Dedifferentiated amniotic fluid mesenchymal stem cell (primary cell): Measurements from ENCODE around the gene EIF3B.
"Not testable (repeated sequence)": the region's sequence is repeated elsewhere in the genome, so short reads cannot be mapped to it uniquely, and the experiment has no call there.

ENCODE experiments used
- DNase-seq: peaks from one replicate; pipeline ENCODE4 v3.0.0-alpha.2; 2016; ENCODE audit errors: extremely low spot score

Gene EIF3B

DNA sequence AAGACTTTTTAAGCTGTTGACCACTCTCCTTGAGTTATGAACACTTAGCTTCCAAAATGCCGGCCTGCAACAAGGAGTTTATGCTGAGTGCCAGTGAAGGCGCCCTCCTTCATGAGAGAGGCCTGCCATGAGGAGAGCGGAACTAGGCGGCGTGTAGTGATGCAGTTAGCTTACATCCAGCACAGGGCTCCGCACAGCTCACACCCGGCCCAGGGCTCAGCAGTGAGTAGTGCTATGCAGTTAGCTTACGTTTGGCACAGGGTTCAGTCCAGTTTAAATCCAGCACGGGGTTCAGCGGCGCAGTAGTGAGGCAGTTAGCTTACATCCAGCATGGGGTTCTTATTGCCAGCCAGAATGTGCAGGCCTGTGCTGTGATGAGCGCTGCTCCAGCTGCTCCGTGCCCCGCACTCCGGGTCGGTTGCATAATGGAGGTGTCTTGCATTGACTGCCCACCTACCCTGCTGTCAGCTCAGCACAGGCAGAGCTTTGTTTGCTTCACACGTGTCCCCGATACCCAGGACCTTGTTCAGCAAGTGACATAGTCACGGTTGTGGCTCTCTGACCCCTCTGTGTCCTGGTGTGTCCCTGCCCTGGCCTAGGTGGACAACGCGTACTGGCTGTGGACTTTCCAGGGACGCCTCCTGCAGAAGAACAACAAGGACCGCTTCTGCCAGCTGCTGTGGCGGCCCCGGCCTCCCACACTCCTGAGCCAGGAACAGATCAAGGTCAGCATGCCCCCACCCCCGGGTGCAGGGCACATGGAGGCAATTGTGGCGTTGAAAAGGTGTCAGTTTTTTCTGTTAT, 21.9 kb downstream of the EIF3B start:
- no peak for DNase-seq

DNA sequence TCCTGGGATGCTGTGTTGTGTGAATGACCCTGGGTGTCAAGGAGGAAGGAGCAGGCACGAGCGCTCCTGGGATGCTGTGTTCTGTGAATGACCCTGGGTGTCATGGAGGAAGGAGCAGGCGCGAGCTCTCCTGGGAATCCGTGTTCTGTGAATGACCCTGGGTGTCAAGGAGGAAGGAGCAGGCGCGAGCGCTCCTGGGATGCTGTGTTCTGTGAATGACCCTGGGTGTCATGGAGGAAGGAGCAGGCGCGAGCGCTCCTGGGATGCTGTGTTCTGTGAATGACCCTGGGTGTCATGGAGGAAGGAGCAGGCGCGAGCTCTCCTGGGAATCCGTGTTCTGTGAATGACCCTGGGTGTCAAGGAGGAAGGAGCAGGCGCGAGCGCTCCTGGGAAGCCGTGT, 22.9 kb downstream of the EIF3B start:
- DNase-seq, result not testable (repeated sequence)

DNA sequence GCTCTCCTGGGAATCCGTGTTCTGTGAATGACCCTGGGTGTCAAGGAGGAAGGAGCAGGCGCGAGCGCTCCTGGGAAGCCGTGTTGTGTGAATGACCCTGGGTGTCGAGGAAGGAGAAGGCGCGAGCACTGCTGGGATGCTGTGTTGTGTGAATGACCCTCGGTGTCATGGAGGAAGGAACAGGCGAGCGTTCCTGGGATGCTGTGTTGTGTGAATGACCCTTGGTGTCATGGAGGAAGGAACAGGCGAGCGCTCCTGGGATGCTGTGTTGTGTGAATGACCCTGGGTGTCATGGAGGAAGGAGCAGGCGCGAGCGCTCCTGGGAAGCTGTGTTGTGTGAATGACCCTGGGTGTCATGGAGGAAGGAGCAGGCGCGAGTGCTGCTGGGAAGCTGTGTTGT, 23.5 kb downstream of the EIF3B start:
- not testable (repeated sequence) for DNase-seq

DNA sequence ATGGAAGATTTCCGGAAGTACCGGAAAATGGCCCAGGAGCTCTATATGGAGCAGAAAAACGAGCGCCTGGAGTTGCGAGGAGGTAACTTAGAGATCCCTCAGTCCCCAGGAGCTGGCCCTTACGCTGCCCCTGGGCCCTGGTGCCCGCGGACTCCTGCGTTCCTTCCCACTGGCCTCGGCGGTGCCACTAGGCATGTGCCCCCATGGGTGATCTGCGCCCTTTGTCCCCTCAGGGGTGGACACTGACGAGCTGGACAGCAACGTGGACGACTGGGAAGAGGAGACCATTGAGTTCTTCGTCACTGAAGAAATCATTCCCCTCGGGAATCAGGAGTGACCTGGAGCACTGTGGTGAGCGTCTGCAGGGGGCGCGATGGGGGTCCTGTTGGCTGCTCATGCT, 24.5 kb downstream of the EIF3B start:
- DNase-seq, result no peak

DNA sequence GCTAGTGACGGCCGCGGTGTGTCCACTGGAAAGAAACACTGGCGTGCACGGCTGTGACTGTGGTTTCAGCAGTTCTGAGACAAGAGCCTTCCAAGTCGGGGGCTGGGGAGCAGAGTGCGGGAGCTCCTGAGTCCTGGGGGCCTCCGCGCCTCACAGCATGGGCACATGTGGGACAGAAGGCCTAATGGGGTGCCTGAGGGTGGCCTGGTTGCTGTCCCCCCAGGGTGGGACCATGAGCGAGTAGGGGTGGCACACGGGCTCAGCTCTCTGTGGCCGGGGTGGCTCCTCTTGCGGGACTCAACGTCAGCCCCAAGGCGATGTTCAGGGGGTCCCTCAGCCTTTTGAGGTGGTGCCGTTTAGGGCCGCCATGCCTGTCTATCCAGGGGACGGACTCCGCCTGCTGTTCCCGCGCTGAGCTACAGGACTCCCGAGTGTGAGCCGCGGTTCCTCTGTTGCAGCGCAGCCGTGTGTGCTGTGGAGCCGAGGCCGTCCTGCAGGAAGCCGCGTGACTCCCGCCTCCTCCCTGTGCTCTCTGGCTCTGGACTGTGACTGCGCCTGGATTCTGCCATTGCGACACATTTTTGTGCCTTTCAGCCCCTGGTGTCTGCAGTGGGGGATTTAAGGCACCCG, 25.3 kb downstream of the EIF3B start:
- DNase-seq, result no peak

DNA sequence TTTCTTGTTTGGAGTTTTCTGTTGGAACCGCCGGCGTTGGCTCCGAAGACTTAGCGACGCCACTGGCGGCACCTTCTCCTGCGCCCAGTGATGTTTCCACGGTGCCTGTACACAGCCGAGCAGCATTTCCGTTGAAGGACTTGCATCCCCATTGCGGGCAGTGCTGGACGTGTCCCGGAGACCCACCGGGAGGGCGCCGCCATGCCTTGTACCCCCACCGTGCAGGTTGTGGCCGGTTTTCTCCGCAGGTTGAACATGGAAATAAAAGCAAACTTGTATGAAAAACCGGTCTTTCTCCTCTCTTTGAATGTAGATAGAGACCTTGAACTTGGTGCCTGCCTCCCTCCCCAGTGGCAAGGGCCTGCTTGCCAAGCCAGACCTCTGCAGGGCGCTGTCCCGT, 25.8 kb downstream of the EIF3B start:
- DNase-seq, result no peak

DNA sequence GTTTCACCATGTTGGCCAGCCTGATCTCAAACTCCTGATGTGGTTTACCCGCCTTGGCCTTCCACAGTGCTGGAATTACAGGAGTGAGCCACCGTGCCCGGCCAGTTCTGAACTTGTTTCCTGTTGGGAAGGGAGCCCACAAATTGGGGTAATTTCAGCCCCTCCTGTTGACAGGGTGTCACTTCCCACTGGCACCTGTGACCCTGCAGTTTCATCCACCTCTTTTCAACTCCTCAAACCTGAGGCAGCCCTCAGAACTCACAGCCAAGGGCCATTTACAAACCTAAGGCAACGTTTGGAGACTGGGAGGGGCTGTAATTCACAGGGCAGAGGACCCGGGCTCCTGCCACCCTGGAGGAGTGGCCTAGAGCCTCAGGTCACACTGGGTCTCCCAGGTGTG, 26.6 kb downstream of the EIF3B start:
- no peak for DNase-seq

DNA sequence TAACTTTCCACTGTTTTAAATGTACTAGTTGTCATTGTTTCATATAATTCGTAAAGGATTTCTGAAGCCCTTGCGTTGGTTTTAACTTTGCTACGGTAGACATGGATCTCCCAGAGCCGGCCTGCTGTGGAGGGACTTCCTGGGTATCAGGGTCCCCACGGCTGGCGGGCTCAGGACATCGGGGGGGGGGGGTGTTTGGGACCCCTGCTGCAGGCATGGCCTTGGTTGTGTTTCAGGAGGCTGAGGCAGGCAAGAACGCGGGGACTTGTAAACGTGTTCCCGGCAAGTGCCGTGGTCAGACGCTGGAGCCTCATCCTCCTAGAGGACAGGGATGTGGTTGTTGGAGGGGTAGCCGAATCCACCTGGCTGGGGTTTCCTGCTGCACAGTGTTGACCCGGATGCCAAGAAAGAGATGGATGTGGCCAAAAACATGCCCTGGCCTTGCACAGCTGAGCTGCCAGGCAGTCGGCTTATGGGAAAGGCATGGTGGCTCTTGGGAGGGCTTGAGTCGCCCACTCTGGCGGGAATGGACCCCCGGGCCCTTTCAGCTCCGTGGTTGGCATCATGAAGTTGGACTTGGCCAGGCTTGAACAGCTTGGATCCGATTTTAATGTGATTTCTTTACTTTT, 27.4 kb downstream of the EIF3B start:
- DNase-seq, result no peak

DNA sequence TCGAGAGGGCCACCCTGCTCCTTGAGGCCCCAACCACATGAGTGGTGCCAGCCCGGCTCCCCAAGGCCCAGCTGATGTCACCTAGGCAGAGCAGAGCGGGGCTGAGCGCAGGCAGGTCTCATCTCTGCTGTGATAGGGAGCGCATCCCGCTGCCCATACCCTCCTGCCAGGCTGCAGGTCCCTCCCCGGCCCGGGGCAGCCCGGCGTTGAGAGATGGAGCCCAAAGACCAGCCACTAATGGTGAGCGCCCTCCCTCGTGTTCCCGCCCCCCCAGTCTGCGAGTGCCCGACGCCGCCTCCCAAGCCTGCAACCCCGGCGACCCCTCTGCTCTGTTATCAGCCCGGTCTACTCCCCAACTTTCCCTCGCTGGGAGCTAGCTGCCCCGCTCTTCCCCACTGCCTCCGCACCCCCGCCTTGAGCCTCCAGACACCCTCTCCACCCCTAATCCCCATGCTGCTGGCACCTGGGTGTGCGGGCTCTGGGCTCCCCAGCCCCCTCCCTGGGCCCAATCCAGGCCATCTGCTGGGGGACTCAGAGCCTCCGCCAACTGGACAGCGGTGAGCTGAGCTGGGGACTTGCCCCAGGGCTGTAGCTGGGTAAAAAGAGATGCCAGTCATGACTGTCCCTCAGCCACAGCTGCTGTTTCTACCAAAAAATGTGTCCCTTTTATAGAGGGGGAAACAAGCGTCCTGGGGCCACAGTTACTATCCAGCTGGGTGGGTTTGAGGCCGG, 29.1 kb downstream of the EIF3B start:
- DNase-seq, result no peak

DNA sequence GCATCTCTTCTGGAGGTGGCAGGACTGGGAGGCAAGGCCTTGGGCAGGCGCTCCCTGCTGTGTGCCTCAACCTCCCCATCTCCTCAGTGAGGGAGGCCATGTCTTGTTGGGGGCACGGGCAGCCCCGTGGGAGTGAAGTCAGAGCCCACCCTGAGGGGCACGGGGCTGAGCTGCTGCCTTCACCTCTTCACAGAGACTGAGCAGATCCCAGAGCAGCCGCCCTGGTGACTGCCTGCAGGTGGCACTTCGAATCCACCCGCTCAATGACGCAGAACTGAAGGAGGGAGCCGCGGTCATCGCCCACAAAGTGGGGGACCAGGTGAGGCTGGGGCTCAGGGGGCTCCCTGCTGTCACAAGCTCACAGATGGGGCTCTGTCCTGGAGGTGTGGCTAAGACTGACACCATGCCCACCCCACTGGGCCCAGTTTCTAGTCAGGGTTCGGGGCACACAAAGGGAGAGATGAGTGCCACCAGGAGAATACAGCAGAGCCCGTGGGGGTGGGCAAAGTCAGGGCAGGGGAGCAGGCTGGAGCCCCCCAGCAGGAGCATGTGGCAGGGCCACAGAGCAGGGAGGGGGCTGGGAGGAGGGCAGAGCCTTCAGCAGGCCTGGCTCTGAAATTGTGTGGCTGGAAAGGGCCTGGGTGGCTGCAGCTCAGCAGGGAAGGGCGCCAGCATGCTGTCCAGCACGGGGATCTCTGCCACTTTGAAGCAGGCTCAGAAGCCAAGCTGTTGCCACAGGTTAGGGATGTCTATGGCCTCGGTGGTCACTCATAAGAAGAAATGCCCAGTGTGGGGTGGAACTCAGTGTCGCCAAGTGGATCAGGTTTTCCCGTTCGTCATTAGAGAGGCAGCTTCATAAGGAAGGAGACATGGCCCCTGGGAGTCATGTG, 30.0 kb downstream of the EIF3B start:
- DNase-seq, result no peak

DNA sequence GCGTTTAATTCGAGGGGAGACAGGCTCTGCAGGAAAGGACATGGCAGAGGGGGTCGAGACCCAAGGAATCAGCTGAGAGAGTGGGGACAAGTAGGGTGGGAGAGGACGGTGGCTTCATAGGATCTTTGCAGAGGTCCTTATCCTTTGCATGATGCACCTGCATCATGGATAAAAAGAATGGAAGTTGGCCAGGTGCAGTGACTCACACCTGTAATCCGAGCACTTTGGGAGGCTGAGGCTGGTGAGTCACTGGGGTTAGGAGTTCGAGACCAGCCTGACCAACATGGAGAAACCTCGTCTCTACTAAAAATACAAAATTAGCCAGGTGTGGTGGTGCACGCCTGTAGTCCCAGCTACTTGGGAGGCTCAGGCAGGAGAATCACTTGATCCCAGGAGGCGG, 31.5 kb downstream of the EIF3B start:
- not testable (repeated sequence) for DNase-seq

DNA sequence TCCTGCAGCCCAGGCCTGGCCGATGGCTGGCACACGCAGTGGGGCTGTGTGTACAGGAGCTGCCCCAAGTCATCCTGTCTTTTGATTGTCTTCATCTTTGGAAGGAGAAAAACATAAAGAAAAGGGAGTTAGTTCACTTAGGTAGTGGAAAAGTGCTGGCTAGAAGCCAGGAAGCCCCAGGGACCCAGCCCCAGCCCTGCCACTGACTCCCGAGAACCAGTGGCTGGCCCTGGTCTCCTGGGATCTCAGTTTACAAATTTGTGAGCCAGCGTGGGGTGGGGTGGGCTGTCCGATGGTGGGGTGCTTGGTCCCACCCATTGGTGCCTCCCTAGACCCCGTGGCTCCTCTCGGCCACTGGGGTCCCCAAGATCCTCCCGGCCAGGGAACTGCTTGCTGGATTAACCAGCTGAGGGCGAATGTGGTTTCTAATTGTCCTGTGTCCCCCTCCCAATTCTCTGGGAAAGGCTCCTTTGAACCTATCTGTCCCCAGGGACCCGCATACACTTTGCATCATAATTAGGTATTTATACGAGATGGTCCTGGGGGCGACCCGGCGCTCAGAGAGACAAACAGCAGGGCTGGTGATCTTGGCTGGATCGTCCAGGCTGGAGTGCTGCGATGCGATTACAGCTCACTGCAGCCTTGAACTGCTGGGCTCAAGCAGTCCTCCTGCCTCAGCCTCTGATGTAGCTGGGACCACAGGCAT, 32.5 kb downstream of the EIF3B start:
- no peak for DNase-seq

DNA sequence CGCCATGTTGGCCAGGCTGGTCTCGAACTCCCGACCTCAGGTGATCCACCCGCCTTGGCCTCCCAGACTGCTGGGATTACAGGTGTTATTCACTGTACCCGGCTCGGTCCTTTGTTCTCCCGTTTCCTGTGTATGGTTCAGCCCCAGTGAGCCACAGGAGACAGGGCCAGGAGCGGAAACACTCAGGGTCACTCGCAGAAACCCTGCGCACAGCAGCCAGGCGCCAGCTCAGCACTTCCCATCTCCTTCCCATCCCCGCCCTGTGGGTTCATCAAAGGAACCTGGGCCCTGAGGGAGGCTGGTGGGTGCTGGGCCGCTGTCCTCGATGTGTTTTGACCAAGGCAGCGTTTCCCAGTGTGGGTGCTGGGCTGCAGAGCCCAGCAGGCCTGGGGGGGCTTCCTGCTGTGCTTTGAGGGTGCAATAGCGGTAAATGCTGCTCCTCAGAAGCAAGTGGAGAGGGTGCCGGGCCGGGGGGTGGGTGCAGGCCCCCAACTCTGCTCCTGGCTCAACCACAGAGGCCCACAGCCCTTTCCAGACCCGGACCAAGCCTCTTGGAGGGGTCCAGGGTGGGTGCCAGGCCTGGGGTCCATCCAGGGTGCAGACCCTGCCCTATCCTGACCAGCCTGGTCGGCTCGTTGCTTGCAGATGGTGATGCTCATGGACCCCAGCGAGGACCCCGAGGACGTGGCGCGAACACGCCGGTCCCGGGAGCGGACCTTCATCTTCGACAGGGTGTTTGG, 33.4 kb downstream of the EIF3B start:
- no peak for DNase-seq

DNA sequence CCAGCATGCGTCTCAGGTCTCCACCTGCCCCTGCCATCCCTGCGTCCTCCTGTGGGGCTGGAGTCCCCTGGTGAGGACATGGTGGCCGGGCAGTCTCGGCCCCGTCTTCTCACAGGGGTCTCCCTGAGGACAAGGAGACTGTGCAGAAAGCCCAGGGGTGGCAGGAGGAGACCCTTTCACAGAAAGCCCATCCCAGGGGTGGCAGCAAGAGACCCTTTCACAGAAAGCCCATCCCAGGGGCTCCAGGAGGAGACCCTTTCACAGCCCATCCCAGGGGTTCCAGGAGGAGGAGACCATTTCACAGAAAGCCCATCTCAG, 34.0 kb downstream of the EIF3B start:
- no peak for DNase-seq

DNA sequence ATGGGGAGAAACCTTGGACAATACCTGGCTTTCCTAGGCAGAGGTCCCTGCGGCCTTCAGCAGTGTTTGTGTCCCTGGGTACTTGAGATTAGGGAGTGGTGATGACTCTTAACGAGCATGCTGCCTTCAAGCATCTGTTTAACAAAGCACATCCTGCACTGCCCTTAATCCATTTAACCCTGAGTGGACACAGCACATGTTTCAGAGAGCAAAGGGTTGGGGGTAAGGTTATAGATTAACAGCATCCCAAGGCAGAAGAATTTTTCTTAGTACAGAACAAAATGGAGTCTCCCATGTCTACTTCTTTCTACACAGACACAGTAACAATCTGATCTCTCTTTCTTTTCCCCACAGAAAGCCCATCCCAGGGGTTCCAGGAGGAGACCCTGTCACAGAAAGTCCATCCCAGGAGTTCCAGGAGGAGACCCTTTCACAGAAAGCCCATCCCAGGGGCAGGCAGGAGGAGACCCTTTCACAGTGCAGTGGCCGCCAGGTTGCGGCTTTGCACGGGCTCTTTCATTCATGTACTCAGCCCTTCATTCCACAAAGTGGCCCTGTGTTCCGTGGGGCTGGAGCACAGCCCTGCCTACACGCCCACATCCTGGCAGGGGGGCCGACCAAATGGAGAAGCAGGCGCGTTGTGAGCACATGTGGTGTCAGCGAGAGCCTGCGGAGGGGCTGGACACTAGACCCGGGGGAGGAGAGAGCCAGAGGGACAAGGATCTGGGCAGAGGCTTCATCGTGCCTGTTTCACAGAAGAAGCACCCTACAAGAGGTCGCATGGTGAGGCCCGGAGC, 35.6 kb downstream of the EIF3B start:
- not testable (repeated sequence) for DNase-seq

DNA sequence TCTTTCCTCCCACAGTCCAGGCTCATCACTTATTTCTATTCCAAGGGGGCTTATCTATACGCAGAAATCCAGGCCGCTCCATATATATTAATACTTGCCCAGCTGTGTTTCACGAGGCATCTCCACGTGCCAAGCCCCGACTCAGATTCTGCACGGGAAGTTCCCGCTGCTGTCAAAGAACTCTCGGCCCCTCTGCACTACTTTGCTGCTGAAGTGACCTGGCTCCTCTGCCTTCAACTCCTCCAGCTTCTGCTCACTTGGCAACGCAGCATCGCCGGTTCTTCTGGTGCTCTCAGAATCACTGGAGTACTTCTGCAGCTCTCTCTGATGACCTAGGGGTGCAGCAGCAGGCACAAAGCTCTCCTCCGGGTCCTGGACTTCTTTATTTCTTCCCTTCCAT, 39.1 kb downstream of the EIF3B start:
- no peak for DNase-seq

DNA sequence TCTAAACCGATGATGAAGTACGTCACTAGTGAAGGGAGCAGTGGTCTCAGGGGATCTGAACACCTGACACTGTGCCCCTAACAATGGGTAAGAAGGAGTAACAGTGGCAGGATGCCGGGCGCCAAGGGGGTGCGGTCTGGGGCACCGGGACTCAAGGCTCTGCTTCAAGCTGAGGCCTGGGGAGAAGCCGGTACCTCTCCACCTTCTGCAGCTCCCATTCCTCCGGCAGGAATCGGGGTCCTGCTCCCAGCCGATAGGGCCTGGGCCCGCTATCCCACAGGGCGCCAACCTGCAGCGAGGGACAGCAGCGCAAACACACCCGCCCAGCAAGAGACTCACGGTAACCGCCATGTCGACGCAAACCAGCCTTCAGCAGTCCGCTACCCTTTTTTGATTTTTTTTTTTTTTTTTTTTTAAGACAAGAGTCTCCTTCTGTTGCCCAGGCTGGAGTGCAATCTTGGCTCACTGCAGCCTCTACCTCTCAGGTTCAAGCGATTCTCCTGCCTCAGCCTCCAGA, 40.0 kb downstream of the EIF3B start:
- no peak for DNase-seq

DNA sequence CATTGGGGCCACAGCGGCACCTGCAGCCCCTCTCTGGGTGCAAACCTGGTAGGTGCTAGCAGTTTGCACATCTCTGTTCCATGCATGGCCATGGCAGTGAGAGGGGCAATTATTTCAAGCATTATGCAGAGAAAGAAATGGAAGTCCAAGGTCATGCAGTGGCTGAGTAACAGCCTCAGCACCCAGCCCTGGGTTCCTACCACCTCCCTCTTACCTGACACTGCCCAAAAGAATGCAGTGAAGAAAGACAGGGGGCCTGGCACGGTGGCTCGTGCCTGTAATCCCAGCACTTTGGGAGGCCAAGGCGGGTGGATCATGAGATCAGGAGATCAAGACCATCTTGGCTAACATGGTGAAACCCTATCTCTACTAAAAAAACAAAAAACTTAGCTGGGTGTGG, 43.9 kb downstream of the EIF3B start:
- DNase-seq, result no peak
